ENCODE measurements around the gene TAPBP. TPM values are rescaled to one million over a fixed set of nuclear protein-coding genes. Genes with fewer than 3 reads are reported as not detected.

Gene TAPBP
- total and polyA plus RNA-seq, 2 donors (not counting 1 experiment from before 2014, with no cell fraction given) = 50.3 to 56.0 TPM

GRCh38 chr6:33250731-33251130 is 63.1 kb downstream of the TAPBP start:
- Histone ChIP-seq H3K9ac (ENCODE audit: insufficient read depth, low read length) (no peak overlapping the region), H3K9me3 (ENCODE audit: control insufficient read depth, insufficient read depth, low read depth, low read length) (no peaks in the 10 kb centered on the region), H3K27ac (ENCODE audit: insufficient read depth, low read length) (peak overlapping the region; percentile 94), H3K4me3 (replicated peaks in 1 of 4; ENCODE audit: control extremely low read depth in 1 of 4, insufficient read depth in 1 of 4, low read depth in 3 of 4, low read length in 4 of 4) (peak overlapping the region in 1 of 4 experiments; percentile 68), H3K79me2 (ENCODE audit: control insufficient read depth, insufficient read depth, low read length) (no peaks in the 10 kb centered on the region), H2AFZ (ENCODE audit: low read length) (no peak overlapping the region), H4K20me1 (ENCODE audit: control insufficient read depth, extremely low read depth, insufficient read depth, low read length) (no peaks in the 10 kb centered on the region), H3K36me3 (ENCODE audit: control insufficient read depth, insufficient read depth, low read length) (no peaks in the 10 kb centered on the region), H3K27me3 (ENCODE audit: control insufficient read depth, insufficient read depth, low read length) (no peaks in the 10 kb centered on the region), H3K4me2 (ENCODE audit: extremely low read depth, insufficient read depth, low read length) (peak overlapping the region; percentile 42), H3K4me1 (ENCODE audit: control insufficient read depth, extremely low read depth, insufficient read depth, low read length) (peaks cover 16% of the 10 kb centered on the region)
- TF ChIP-seq EZH2 (IDR thresholded peaks at IDR 0.05; ENCODE audit: low read length, missing control alignments) = no peak
- TF ChIP-seq CTCF (conservative IDR thresholded peaks at IDR 0.05 in 1 of 2, IDR thresholded peaks at IDR 0.05 in 1 of 2; ENCODE audit: low read depth in 1 of 2, low read length in 2 of 2) = no peak
- no peak for DNase-seq (ENCODE audit: low read depth in 2 of 2)

- DNase-seq (ENCODE audit: low read depth in 2 of 2) = peak; percentile 72 to 84
- H2AFZ ChIP-seq (ENCODE audit: low read length) = peak overlapping the region; percentile 9
- H3K79me2 ChIP-seq (ENCODE audit: control insufficient read depth, insufficient read depth, low read length) = no peaks in the 10 kb centered on the region
- H3K9me3 ChIP-seq (ENCODE audit: control insufficient read depth, insufficient read depth, low read depth, low read length) = no peaks in the 10 kb centered on the region
- H4K20me1 ChIP-seq (ENCODE audit: control insufficient read depth, extremely low read depth, insufficient read depth, low read length) = no peaks in the 10 kb centered on the region
- peaks cover 16% of the 10 kb centered on the region for H3K4me1 ChIP-seq (ENCODE audit: control insufficient read depth, extremely low read depth, insufficient read depth, low read length)
- H3K9ac ChIP-seq (ENCODE audit: insufficient read depth, low read length) = peak overlapping the region; percentile 54
- peak overlapping the region; percentile 95 for H3K4me2 ChIP-seq (ENCODE audit: extremely low read depth, insufficient read depth, low read length)
- no peaks in the 10 kb centered on the region for H3K27me3 ChIP-seq (ENCODE audit: control insufficient read depth, insufficient read depth, low read length)
- peak overlapping the region; percentile 17 to 86 (median 55) for H3K4me3 ChIP-seq (replicated peaks in 1 of 4; ENCODE audit: control extremely low read depth in 1 of 4, insufficient read depth in 1 of 4, low read depth in 3 of 4, low read length in 4 of 4)
- H3K27ac ChIP-seq (ENCODE audit: insufficient read depth, low read length) = peak overlapping the region; percentile 94
- no peaks in the 10 kb centered on the region for H3K36me3 ChIP-seq (ENCODE audit: control insufficient read depth, insufficient read depth, low read length)
- TF ChIP-seq EZH2 (IDR thresholded peaks at IDR 0.05; ENCODE audit: low read length, missing control alignments) = no peak
- TF ChIP-seq CTCF (conservative IDR thresholded peaks at IDR 0.05 in 1 of 2, IDR thresholded peaks at IDR 0.05 in 1 of 2; ENCODE audit: low read depth in 1 of 2, low read length in 2 of 2) = no peak
Measured at GRCh38 chr6:33249732-33250630, 63.9 kb downstream of the TAPBP start.

Other genes starting within 250 kb of the TAPBP start
- gene HLA-DPA1, start 240.4 kb downstream of the TAPBP start, total RNA-seq = 1.0 and 1.5 TPM in 2 replicates
- 3.3 and 9.1 TPM in 2 replicates for gene HLA-DPA1, start 240.4 kb downstream of the TAPBP start, polyA plus RNA-seq
- gene HLA-DPB1, start 238.1 kb downstream of the TAPBP start, total RNA-seq = 1.3 and 5.4 TPM in 2 replicates
- gene HLA-DPB1, start 238.1 kb downstream of the TAPBP start, polyA plus RNA-seq = 11.0 and 11.5 TPM in 2 replicates
- gene COL11A2, start 121.6 kb downstream of the TAPBP start, total RNA-seq = 0.17 and 0.26 TPM in 2 replicates
- gene COL11A2, start 121.6 kb downstream of the TAPBP start, polyA plus RNA-seq = 0.06 and 0.17 TPM in 2 replicates
- gene RXRB, start 113.4 kb downstream of the TAPBP start, total RNA-seq = 20.0 and 25.9 TPM in 2 replicates
- 33.1 and 34.0 TPM in 2 replicates for gene RXRB, start 113.4 kb downstream of the TAPBP start, polyA plus RNA-seq
- gene SLC39A7, start 113.2 kb downstream of the TAPBP start, total RNA-seq = 89.9 and 112 TPM in 2 replicates
- gene SLC39A7, start 113.2 kb downstream of the TAPBP start, polyA plus RNA-seq = 121 and 160 TPM in 2 replicates
- gene HSD17B8, start 109.4 kb downstream of the TAPBP start, total RNA-seq = 11.0 and 11.4 TPM in 2 replicates
- gene HSD17B8, start 109.4 kb downstream of the TAPBP start, polyA plus RNA-seq = 4.9 and 5.9 TPM in 2 replicates
- gene RING1, start 105.6 kb downstream of the TAPBP start, total RNA-seq = 30.6 and 33.1 TPM in 2 replicates
- 24.7 and 27.3 TPM in 2 replicates for gene RING1, start 105.6 kb downstream of the TAPBP start, polyA plus RNA-seq
- 33.4 and 44.9 TPM in 2 replicates for gene VPS52, start 42.2 kb downstream of the TAPBP start, total RNA-seq
- gene VPS52, start 42.2 kb downstream of the TAPBP start, polyA plus RNA-seq = 53.2 and 75.6 TPM in 2 replicates
- 4,034 and 6,125 TPM in 2 replicates for gene RPS18, start 42.0 kb downstream of the TAPBP start, total RNA-seq
- gene RPS18, start 42.0 kb downstream of the TAPBP start, polyA plus RNA-seq = 4,559 and 4,995 TPM in 2 replicates
- gene B3GALT4, start 37.0 kb downstream of the TAPBP start, total RNA-seq = 5.1 and 11.1 TPM in 2 replicates
- 1.6 and 2.3 TPM in 2 replicates for gene B3GALT4, start 37.0 kb downstream of the TAPBP start, polyA plus RNA-seq
- 55.2 and 67.3 TPM in 2 replicates for gene WDR46, start 24.8 kb downstream of the TAPBP start, total RNA-seq
- gene WDR46, start 24.8 kb downstream of the TAPBP start, polyA plus RNA-seq = 31.1 and 45.0 TPM in 2 replicates
- gene PFDN6, start 24.5 kb downstream of the TAPBP start, total RNA-seq = 39.8 and 43.1 TPM in 2 replicates
- 46.7 and 50.5 TPM in 2 replicates for gene PFDN6, start 24.5 kb downstream of the TAPBP start, polyA plus RNA-seq
- gene RGL2, start 15.1 kb downstream of the TAPBP start, total RNA-seq = 22.1 and 22.8 TPM in 2 replicates
- gene RGL2, start 15.1 kb downstream of the TAPBP start, polyA plus RNA-seq = 17.4 and 20.5 TPM in 2 replicates
- gene ZBTB22, start 3.7 kb upstream of the TAPBP start, total RNA-seq = 23.6 and 31.2 TPM in 2 replicates
- 8.0 and 8.9 TPM in 2 replicates for gene ZBTB22, start 3.7 kb upstream of the TAPBP start, polyA plus RNA-seq
- 32.4 and 66.4 TPM in 2 replicates for gene DAXX, start 8.9 kb upstream of the TAPBP start, total RNA-seq
- gene DAXX, start 8.9 kb upstream of the TAPBP start, polyA plus RNA-seq = 32.4 and 58.4 TPM in 2 replicates
- 0.51 and 5.3 TPM in 2 replicates for gene KIFC1, start 77.7 kb upstream of the TAPBP start, total RNA-seq
- gene KIFC1, start 77.7 kb upstream of the TAPBP start, polyA plus RNA-seq = 8.0 and 36.6 TPM in 2 replicates
- 24.4 and 28.9 TPM in 2 replicates for gene PHF1, start 96.9 kb upstream of the TAPBP start, total RNA-seq
- 29.6 and 32.9 TPM in 2 replicates for gene PHF1, start 96.9 kb upstream of the TAPBP start, polyA plus RNA-seq
- 105 and 127 TPM in 2 replicates for gene CUTA, start 104.0 kb upstream of the TAPBP start, total RNA-seq
- gene CUTA, start 104.0 kb upstream of the TAPBP start, polyA plus RNA-seq = 264 and 347 TPM in 2 replicates
- 4.6 and 7.3 TPM in 2 replicates for gene SYNGAP1, start 106.0 kb upstream of the TAPBP start, total RNA-seq
- 3.6 and 5.9 TPM in 2 replicates for gene SYNGAP1, start 106.0 kb upstream of the TAPBP start, polyA plus RNA-seq
- gene ZBTB9, start 140.5 kb upstream of the TAPBP start, total RNA-seq = 4.1 and 4.9 TPM in 2 replicates
- gene ZBTB9, start 140.5 kb upstream of the TAPBP start, polyA plus RNA-seq = 5.2 and 6.7 TPM in 2 replicates

All from fibroblast of lung (primary cell).